WTC11 (cell line): Measurements from ENCODE around the gene CHTF18.

Experiments used
- AR ChIP-seq: fragments of 250-450 bp; sonication (Bioruptor Pico); IDR thresholded peaks from 2 replicates; pipeline ENCODE4 v1.9.0; 2021; ENCODE audit warnings: mild to moderate bottlenecking
- ATF2 ChIP-seq: sonication (generic); formaldehyde crosslinking; IDR thresholded peaks from 2 replicates; pipeline ENCODE4 v1.8.1; 2022; ENCODE audit warnings: low read depth, missing genetic modification reagents, borderline replicate concordance
- ETV6 ChIP-seq: sonication (generic); formaldehyde crosslinking; IDR thresholded peaks from 2 replicates; pipeline ENCODE4 v1.8.1; 2022; ENCODE audit warnings: mild to moderate bottlenecking, missing genetic modification reagents
- FOXP1 ChIP-seq: sonication (generic); formaldehyde crosslinking; IDR thresholded peaks from 2 replicates; pipeline ENCODE4 v1.8.0; 2022; ENCODE audit warnings: missing genetic modification reagents, mild to moderate bottlenecking, moderate library complexity, borderline replicate concordance
- JUN ChIP-seq: sonication (generic); formaldehyde crosslinking; IDR thresholded peaks from 2 replicates; pipeline ENCODE4 v1.8.0; 2023; ENCODE audit warnings: mild to moderate bottlenecking, missing genetic modification reagents
- PRRX2 ChIP-seq: fragments of 250-450 bp; sonication (Bioruptor Pico); IDR thresholded peaks from 2 replicates; pipeline ENCODE4 v1.8.0; 2021; ENCODE audit warnings: mild to moderate bottlenecking
- USF2 ChIP-seq: sonication (generic); formaldehyde crosslinking; IDR thresholded peaks from 2 replicates; pipeline ENCODE4 v1.8.1; 2023; ENCODE audit warnings: mild to moderate bottlenecking, missing genetic modification reagents, moderate library complexity
- ZNF263 ChIP-seq: sonication (generic); formaldehyde crosslinking; IDR thresholded peaks from 2 replicates; pipeline ENCODE4 v1.8.1; 2022; ENCODE audit warnings: low read depth, mild to moderate bottlenecking, moderate library complexity, missing genetic modification reagents
- ZNF317 ChIP-seq: sonication (generic); formaldehyde crosslinking; IDR thresholded peaks from 2 replicates; pipeline ENCODE4 v1.8.1; 2023; ENCODE audit warnings: low read depth, mild to moderate bottlenecking, moderate library complexity, missing genetic modification reagents, borderline replicate concordance
- TF ChIP-seq, protein P1 (sequence below): fragments of 200-600 bp; IDR thresholded peaks from 2 replicates; pipeline ENCODE4 v1.8.0; 2022; ENCODE audit warnings: antibody characterized with exemption
- TF ChIP-seq, protein P2 (sequence below): sonication (generic); formaldehyde crosslinking; IDR thresholded peaks from 2 replicates; pipeline ENCODE4 v1.8.0; 2022; ENCODE audit warnings: mild to moderate bottlenecking, missing genetic modification reagents
- TF ChIP-seq, protein P3 (sequence below): sonication (generic); formaldehyde crosslinking; IDR thresholded peaks from 2 replicates; pipeline ENCODE4 v1.8.1; 2023; ENCODE audit warnings: mild to moderate bottlenecking, missing genetic modification reagents, moderate library complexity

GRCh38 chr16:782766-783403, 5.5 kb upstream of the CHTF18 start:
- TF ChIP-seq USF2 (no peak), ZNF317 (CRISPR knock-in tag) (no peak), AR (CRISPR knock-in tag) (no peak), JUN (CRISPR knock-in tag) (no peak), FOXP1 (CRISPR knock-in tag) (no peak), PRRX2 (no peak), ETV6 (CRISPR knock-in tag) (no peak), ZNF263 (CRISPR knock-in tag) (no peak), ATF2 (no peak)
- TF ChIP-seq, protein P1, sequence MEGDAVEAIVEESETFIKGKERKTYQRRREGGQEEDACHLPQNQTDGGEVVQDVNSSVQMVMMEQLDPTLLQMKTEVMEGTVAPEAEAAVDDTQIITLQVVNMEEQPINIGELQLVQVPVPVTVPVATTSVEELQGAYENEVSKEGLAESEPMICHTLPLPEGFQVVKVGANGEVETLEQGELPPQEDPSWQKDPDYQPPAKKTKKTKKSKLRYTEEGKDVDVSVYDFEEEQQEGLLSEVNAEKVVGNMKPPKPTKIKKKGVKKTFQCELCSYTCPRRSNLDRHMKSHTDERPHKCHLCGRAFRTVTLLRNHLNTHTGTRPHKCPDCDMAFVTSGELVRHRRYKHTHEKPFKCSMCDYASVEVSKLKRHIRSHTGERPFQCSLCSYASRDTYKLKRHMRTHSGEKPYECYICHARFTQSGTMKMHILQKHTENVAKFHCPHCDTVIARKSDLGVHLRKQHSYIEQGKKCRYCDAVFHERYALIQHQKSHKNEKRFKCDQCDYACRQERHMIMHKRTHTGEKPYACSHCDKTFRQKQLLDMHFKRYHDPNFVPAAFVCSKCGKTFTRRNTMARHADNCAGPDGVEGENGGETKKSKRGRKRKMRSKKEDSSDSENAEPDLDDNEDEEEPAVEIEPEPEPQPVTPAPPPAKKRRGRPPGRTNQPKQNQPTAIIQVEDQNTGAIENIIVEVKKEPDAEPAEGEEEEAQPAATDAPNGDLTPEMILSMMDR, result no peak
- TF ChIP-seq, protein P2, sequence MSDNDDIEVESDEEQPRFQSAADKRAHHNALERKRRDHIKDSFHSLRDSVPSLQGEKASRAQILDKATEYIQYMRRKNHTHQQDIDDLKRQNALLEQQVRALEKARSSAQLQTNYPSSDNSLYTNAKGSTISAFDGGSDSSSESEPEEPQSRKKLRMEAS (CRISPR knock-in tag), result no peak
- TF ChIP-seq, protein P3, sequence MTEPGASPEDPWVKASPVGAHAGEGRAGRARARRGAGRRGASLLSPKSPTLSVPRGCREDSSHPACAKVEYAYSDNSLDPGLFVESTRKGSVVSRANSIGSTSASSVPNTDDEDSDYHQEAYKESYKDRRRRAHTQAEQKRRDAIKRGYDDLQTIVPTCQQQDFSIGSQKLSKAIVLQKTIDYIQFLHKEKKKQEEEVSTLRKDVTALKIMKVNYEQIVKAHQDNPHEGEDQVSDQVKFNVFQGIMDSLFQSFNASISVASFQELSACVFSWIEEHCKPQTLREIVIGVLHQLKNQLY (CRISPR knock-in tag), result no peak
